Measurements from ENCODE around the gene AGAP2. TPM values are rescaled to one million over a fixed set of nuclear protein-coding genes. Genes with fewer than 3 reads are reported as not detected.
"Not testable (repeated sequence)": the region's sequence is repeated elsewhere in the genome, so short reads cannot be mapped to it uniquely, and the experiment has no call there.

AGAP2 gene
- 1 to 10 TPM in 2 of 3 donors, under 1 TPM in 1; 0.77 to 3.1 (median 2.2) TPM for polyA plus RNA-seq

GRCh38 chr12:57738661-57739237 lies at the start of gene AGAP2:
Gene AGAP2 (minus strand): TSS chr12:57738742. CDS start chr12:57738246, 496 bp downstream.
- WGBS, 3 donors, result 8 to 44% (median 33%) methylated on average over 30 to 36 of the region's 36 CpGs
- no peak within 1 kb of the TSS for H3K27ac ChIP-seq (ENCODE audit: low read depth, low read length)

GRCh38 chr12:57783861-57784260 lies 45.3 kb upstream of the AGAP2 start:
- no peak overlapping the region for H3K27ac ChIP-seq (ENCODE audit: low read depth, low read length)
- 81 to 92% (median 91%) methylated on average over 11 of the region's 11 CpGs for WGBS, 3 donors

- WGBS, 3 donors, result 69 to 87% (median 84%) methylated on average over 12 of the region's 12 CpGs
- H3K27ac ChIP-seq (ENCODE audit: low read depth, low read length), result no peak overlapping the region
Measured at GRCh38 chr12:57783466-57783801, 44.9 kb upstream of the AGAP2 start.

GRCh38 chr12:57782608-57783465 lies 44.3 kb upstream of the AGAP2 start, which contains the start of gene TSFM:
Gene TSFM (plus strand): TSS chr12:57782787. CDS start chr12:57782802, 15 bp downstream.
- 0 to 2% (median 1%) methylated on average over 45 of the region's 45 CpGs for WGBS, 3 donors

GRCh38 chr12:57782243-57782607 lies 43.7 kb upstream of the AGAP2 start:
- WGBS, 3 donors, result 6 to 26% (median 21%) methylated on average over 4 of the region's 4 CpGs
- no peak overlapping the region for H3K27ac ChIP-seq (ENCODE audit: low read depth, low read length)

More at GRCh38 chr12:57782608-57783465, 44.3 kb upstream of the AGAP2 start, which contains the start of gene TSFM:
- no peak within 1 kb of the TSS for H3K27ac ChIP-seq (ENCODE audit: low read depth, low read length)

- WGBS, 3 donors, result 47 to 71% (median 62%) methylated on average over 2 of the region's 2 CpGs
Measured at GRCh38 chr12:57781801-57782200, 43.3 kb upstream of the AGAP2 start.

GRCh38 chr12:57781244-57781643 lies 42.7 kb upstream of the AGAP2 start:
- WGBS, 3 donors, result 78 to 98% (median 83%) methylated on average over 3 of the region's 3 CpGs
- no peak overlapping the region for H3K27ac ChIP-seq (ENCODE audit: low read depth, low read length)

More at GRCh38 chr12:57781801-57782200, 43.3 kb upstream of the AGAP2 start:
- no peak overlapping the region for H3K27ac ChIP-seq (ENCODE audit: low read depth, low read length)

GRCh38 chr12:57780284-57780897 lies 41.8 kb upstream of the AGAP2 start:
- WGBS, 3 donors, result 86 to 87% (median 86%) methylated on average over 4 of the region's 4 CpGs
- no peak overlapping the region for H3K27ac ChIP-seq (ENCODE audit: low read depth, low read length)

- no peak overlapping the region for H3K27ac ChIP-seq (ENCODE audit: low read depth, low read length)
- 45 to 76% (median 59%) methylated on average over 1 of the region's 1 CpG for WGBS, 3 donors
Measured at GRCh38 chr12:57779736-57780135, 41.2 kb upstream of the AGAP2 start.

- 92 to 94% (median 92%) methylated on average over 7 of the region's 7 CpGs for WGBS, 3 donors
- H3K27ac ChIP-seq (ENCODE audit: low read depth, low read length), result no peak overlapping the region
Measured at GRCh38 chr12:57777911-57778310, 39.4 kb upstream of the AGAP2 start.

GRCh38 chr12:57777367-57777766 lies 38.8 kb upstream of the AGAP2 start:
- WGBS, 3 donors, result 86 to 93% (median 90%) methylated on average over 7 of the region's 7 CpGs
- no peak overlapping the region for H3K27ac ChIP-seq (ENCODE audit: low read depth, low read length)

- no peak overlapping the region for H3K27ac ChIP-seq (ENCODE audit: low read depth, low read length)
- 86 to 89% (median 86%) methylated on average over 2 of the region's 2 CpGs for WGBS, 3 donors
Measured at GRCh38 chr12:57776247-57776587, 37.7 kb upstream of the AGAP2 start.

GRCh38 chr12:57775563-57776246 lies 37.2 kb upstream of the AGAP2 start:
- WGBS, 3 donors, result 73 to 85% (median 78%) methylated on average over 4 of the region's 4 CpGs
- H3K27ac ChIP-seq (ENCODE audit: low read depth, low read length), result no peak overlapping the region

GRCh38 chr12:57775044-57775443 lies 36.5 kb upstream of the AGAP2 start:
- no peak overlapping the region for H3K27ac ChIP-seq (ENCODE audit: low read depth, low read length)

GRCh38 chr12:57774634-57775033 lies 36.1 kb upstream of the AGAP2 start:
- H3K27ac ChIP-seq (ENCODE audit: low read depth, low read length), result not testable (repeated sequence)
- WGBS, 3 donors, result 91 to 95% (median 92%) methylated on average over 11 of the region's 11 CpGs

More at GRCh38 chr12:57775044-57775443, 36.5 kb upstream of the AGAP2 start:
- 81 to 85% (median 81%) methylated on average over 3 of the region's 3 CpGs for WGBS, 3 donors

- H3K27ac ChIP-seq (ENCODE audit: low read depth, low read length), result peak within 1 kb of the TSS; percentile 59
- WGBS, 3 donors, result 2 to 3% (median 2%) methylated on average over 67 of the region's 67 CpGs
Measured at GRCh38 chr12:57772429-57773322, 34.1 kb upstream of the AGAP2 start, which contains the start of gene EEF1AKMT3. Gene EEF1AKMT3 (plus strand): TSS chr12:57772614. CDS start chr12:57772725, 111 bp downstream.

- WGBS, 3 donors, result 0 to 1% (median 1%) methylated on average over 28 of the region's 28 CpGs
- peak within 1 kb of the TSS; percentile 59 for H3K27ac ChIP-seq (ENCODE audit: low read depth, low read length)
Measured at GRCh38 chr12:57771873-57772428, 33.4 kb upstream of the AGAP2 start, which contains the start of gene METTL1. Gene METTL1 (minus strand): TSS chr12:57772105. CDS start chr12:57772083, 22 bp downstream.
